NCI-H748 (cell line): ENCODE results near the gene MEIS1.

Experiments
- DNase-seq: peaks from one replicate; lab custom pipeline; 2025; ENCODE audit not compliant: unreplicated experiment; lab: John Stamatoyannopoulos, UW

Gene MEIS1

GRCh38 chr2:66434679-66435548, at the start of gene MEIS1:
MEIS1 (plus strand) TSS chr2:66435125; CDS start chr2:66435857, 732 bp downstream.
- peak; percentile 94 for DNase-seq

- no peak for DNase-seq
Measured at GRCh38 chr2:66387016-66387753, 47.7 kb upstream of the MEIS1 start.

- no peak for DNase-seq
Measured at GRCh38 chr2:66389651-66390131, 45.2 kb upstream of the MEIS1 start.

GRCh38 chr2:66390152-66390551, 44.8 kb upstream of the MEIS1 start:
- DNase-seq: no peak

- DNase-seq: no peak
Measured at GRCh38 chr2:66390811-66391210, 44.1 kb upstream of the MEIS1 start.

- DNase-seq: peak; percentile 16
Measured at GRCh38 chr2:66391240-66391639, 43.7 kb upstream of the MEIS1 start.

- DNase-seq: no peak
Measured at GRCh38 chr2:66405473-66405872, 29.5 kb upstream of the MEIS1 start.

GRCh38 chr2:66408905-66409304, 26.0 kb upstream of the MEIS1 start:
- no peak for DNase-seq

GRCh38 chr2:66412874-66413273, 22.1 kb upstream of the MEIS1 start:
- no peak for DNase-seq

GRCh38 chr2:66414896-66415295, 20.0 kb upstream of the MEIS1 start:
- DNase-seq: no peak

GRCh38 chr2:66418381-66418780, 16.5 kb upstream of the MEIS1 start:
- DNase-seq: no peak

GRCh38 chr2:66421612-66422011, 13.3 kb upstream of the MEIS1 start:
- no peak for DNase-seq

GRCh38 chr2:66423391-66424124, 11.4 kb upstream of the MEIS1 start:
- DNase-seq: no peak

- DNase-seq: peak; percentile 34
Measured at GRCh38 chr2:66426244-66427111, 8.4 kb upstream of the MEIS1 start.

- DNase-seq: peak; percentile 42
Measured at GRCh38 chr2:66427300-66427699, 7.6 kb upstream of the MEIS1 start.

- DNase-seq: peak; percentile 73
Measured at GRCh38 chr2:66428986-66429612, 5.8 kb upstream of the MEIS1 start.

GRCh38 chr2:66429693-66430504, 5.0 kb upstream of the MEIS1 start:
- no peak for DNase-seq

GRCh38 chr2:66430505-66431273, 4.2 kb upstream of the MEIS1 start:
- peak; percentile 47 for DNase-seq
